PC-9 (cell line): ENCODE measurements around the gene FBLN2. TPM values are rescaled to one million over a fixed set of nuclear protein-coding genes. Genes with fewer than 3 reads are reported as not detected.

Experiments used
- BruUV-seq: library from RNA; stranded (reverse); fragments of 400-500 nt; replicated peaks from 2 replicates; lab custom pipeline; 2021; lab: Mats Ljungman, UMichigan
- CTCF ChIA-PET: fragments of 300-600 bp; sonication (Branson Sonifier 250); formaldehyde crosslinking; loops from one replicate; lab custom pipeline; 2022; ENCODE audit warnings: antibody characterized with exemption; lab: Charles Lee
- POLR2A ChIA-PET: fragments of 300-600 bp; sonication (Branson Sonifier 250); formaldehyde crosslinking; loops from one replicate; lab custom pipeline; 2022; ENCODE audit warnings: antibody characterized with exemption; ENCODE audit not compliant: unreplicated experiment; lab: Charles Lee
- DNase-seq, 2 experiments: peaks; one replicate each; pipeline versions ENCODE4 v3.0.0 to v3.0.0-alpha.2; 2015 to 2022; ENCODE audit warnings: mixed read lengths in 1 of 2
- H2AFZ ChIP-seq: fragments of 200-600 bp; sonication (generic); 2 replicates; pipeline ENCODE4 v1.8.1; 2017; ENCODE audit warnings: antibody characterized with exemption
- H3F3A ChIP-seq: fragments of 200-600 bp; sonication (generic); 2 replicates; pipeline ENCODE4 v1.8.1; 2017; ENCODE audit warnings: antibody characterized with exemption, mild to moderate bottlenecking, low read depth; ENCODE audit not compliant: insufficient read depth
- H3K27ac ChIP-seq: fragments of 200-600 bp; sonication (generic); 2 replicates; pipeline ENCODE4 v1.6.1; 2016; ENCODE audit warnings: mixed run types
- H3K27me3 ChIP-seq: fragments of 200-600 bp; sonication (generic); 2 replicates; pipeline ENCODE4 v1.6.1; 2016; ENCODE audit warnings: low read depth, mixed run types; ENCODE audit not compliant: insufficient read depth
- H3K36me3 ChIP-seq: fragments of 200-600 bp; sonication (generic); 2 replicates; pipeline ENCODE4 v1.6.1; 2016; ENCODE audit warnings: low read depth, mixed run types
- H3K4me1 ChIP-seq: fragments of 200-600 bp; sonication (generic); replicated peaks from 2 replicates; pipeline ENCODE4 v1.6.1; 2016; ENCODE audit warnings: mixed run types; ENCODE audit not compliant: insufficient read depth
- H3K4me2 ChIP-seq: fragments of 200-600 bp; sonication (generic); 2 replicates; pipeline ENCODE4 v1.6.1; 2017; ENCODE audit warnings: mixed run types
- H3K4me3 ChIP-seq: fragments of 200-600 bp; sonication (generic); 2 replicates; pipeline ENCODE4 v1.6.1; 2016; ENCODE audit warnings: mixed run types
- H3K79me2 ChIP-seq: fragments of 200-600 bp; sonication (generic); 2 replicates; pipeline ENCODE4 v1.6.1; 2017; ENCODE audit warnings: low read depth, mixed run types
- H3K9me2 ChIP-seq: fragments of 200-600 bp; sonication (generic); 2 replicates; pipeline ENCODE4 v1.8.1; 2017; ENCODE audit warnings: mild to moderate bottlenecking; ENCODE audit not compliant: insufficient read depth
- H3K9me3 ChIP-seq: fragments of 200-600 bp; sonication (generic); 2 replicates; pipeline ENCODE4 v1.8.1; 2016; ENCODE audit warnings: low read depth; ENCODE audit not compliant: insufficient read depth
- H4K20me1 ChIP-seq: fragments of 200-600 bp; sonication (generic); 2 replicates; pipeline ENCODE4 v1.8.1; 2017; ENCODE audit not compliant: insufficient read depth
- EZH2 ChIP-seq: fragments of 200-600 bp; sonication (generic); IDR thresholded peaks from 2 replicates; pipeline ENCODE4 v1.8.0; 2017; ENCODE audit warnings: antibody characterized with exemption, low read depth
- intact Hi-C: fragments of 100-400 bp; cut with micrococcal nuclease; formaldehyde crosslinking; loops from one replicate; pipeline ENCODE4 v1.10.0; 2022; ENCODE audit not compliant: unreplicated experiment
- total RNA-seq: library from RNA; stranded (reverse); gene quantifications from 2 replicates; pipeline ENCODE4 v1.2.3, GENCODE V29; 2021
- TF ChIP-seq, protein P1 (sequence below): fragments of 200-600 bp; sonication (generic); conservative IDR thresholded peaks from 2 replicates; pipeline ENCODE4 v1.6.1; 2017; ENCODE audit warnings: mixed run types, antibody characterized with exemption, mild to moderate bottlenecking, moderate library complexity

Gene FBLN2
- total RNA-seq, 1 experiment from 2014 or later: 0.57 TPM

DNA sequence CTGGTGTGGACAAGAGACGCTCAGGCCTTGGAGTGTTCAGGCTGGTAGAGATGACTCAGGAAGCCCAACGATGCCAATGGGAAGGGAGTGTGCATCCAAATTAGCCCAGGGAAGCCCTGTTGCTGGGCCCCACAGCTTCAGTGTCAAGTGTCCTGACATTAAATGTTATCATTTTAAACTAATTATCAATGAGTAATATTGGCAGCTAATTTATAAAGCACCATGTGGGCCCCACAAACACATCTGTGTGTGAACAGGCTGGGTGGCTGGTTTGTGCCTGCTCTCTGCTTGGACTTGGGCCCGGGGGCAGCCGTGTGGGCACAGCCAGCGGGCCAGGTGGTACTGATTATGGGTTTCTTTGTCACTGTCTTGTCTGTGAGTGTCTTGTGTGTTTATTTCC is 15.0 kb downstream of the FBLN2 start:
- H4K20me1 ChIP-seq: no peaks in the 10 kb centered on the region
- peaks cover 8% of the 10 kb centered on the region; the same call in 1 of the 2 replicates for H3F3A ChIP-seq
- no peaks in the 10 kb centered on the region for H3K79me2 ChIP-seq
- H3K4me2 ChIP-seq: no peak overlapping the region
- ChIA-PET POLR2A (interaction anchor here (0.6 kb wide), 1 partner anchor 767 kb away, joined by 5 read pairs; no protein-coding TSS in a partner anchor), CTCF (no interaction called here)
- H3K36me3 ChIP-seq: no peaks in the 10 kb centered on the region
- H3K9me2 ChIP-seq: no peaks in the 10 kb centered on the region
- BruUV-seq: no TSS peak
- no peak for DNase-seq
- intact Hi-C loops: no loop called here
- H3K9me3 ChIP-seq: no peaks in the 10 kb centered on the region
- no peak for TF ChIP-seq EZH2
- TF ChIP-seq, protein P1, sequence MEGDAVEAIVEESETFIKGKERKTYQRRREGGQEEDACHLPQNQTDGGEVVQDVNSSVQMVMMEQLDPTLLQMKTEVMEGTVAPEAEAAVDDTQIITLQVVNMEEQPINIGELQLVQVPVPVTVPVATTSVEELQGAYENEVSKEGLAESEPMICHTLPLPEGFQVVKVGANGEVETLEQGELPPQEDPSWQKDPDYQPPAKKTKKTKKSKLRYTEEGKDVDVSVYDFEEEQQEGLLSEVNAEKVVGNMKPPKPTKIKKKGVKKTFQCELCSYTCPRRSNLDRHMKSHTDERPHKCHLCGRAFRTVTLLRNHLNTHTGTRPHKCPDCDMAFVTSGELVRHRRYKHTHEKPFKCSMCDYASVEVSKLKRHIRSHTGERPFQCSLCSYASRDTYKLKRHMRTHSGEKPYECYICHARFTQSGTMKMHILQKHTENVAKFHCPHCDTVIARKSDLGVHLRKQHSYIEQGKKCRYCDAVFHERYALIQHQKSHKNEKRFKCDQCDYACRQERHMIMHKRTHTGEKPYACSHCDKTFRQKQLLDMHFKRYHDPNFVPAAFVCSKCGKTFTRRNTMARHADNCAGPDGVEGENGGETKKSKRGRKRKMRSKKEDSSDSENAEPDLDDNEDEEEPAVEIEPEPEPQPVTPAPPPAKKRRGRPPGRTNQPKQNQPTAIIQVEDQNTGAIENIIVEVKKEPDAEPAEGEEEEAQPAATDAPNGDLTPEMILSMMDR: no peak
- no peak overlapping the region for H3K27ac ChIP-seq
- H3K4me1 ChIP-seq: no peaks in the 10 kb centered on the region
- no peaks in the 10 kb centered on the region for H3K27me3 ChIP-seq
- no peak overlapping the region for H3K4me3 ChIP-seq
- no peak overlapping the region for H2AFZ ChIP-seq

DNA sequence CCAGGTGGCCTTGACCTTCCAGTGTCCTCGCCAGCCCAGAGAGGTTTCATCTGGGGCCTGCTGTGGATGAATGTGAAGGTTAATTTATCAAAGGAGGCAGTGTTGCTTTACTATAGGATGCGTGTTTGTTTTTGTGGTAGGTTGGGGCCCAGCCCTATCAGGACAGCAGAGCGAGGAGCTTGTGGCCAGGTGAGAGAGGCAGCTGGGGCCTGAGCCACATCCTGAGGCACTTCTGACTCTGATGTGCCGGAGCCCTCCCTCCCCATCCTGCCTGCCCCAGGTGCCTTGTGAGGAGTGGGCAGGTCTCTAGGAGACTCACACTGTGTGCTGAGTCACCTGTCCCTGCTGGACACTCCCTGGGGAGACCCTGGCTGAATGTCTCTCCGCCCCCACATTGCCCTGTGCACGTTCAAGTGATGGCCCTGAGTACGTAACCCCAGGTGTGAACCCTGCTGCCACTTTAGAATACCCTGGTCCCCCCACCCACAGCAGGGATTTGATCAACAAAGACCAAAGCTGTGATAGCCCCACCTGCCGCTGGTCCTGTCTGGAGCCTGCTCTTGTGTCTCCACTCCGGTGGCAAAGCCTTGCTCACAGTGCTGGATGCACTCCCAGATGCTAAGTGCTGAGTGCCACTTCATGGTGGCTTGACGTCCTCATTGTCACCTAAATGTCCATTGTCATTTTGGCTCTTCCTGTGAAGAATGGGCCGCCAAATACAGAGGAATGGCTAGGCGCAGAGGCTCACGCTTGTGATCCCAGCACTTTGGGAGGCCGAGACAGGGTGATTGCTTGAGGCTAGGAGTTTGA is 16.0 kb downstream of the FBLN2 start:
- Histone ChIP-seq H3K27me3 (no peaks in the 10 kb centered on the region), H3K4me2 (no peak overlapping the region), H3K36me3 (no peaks in the 10 kb centered on the region), H3F3A (peaks cover 8% of the 10 kb centered on the region; the same call in 1 of the 2 replicates), H3K27ac (no peak overlapping the region), H3K79me2 (no peaks in the 10 kb centered on the region), H3K4me3 (no peak overlapping the region), H3K4me1 (no peaks in the 10 kb centered on the region), H3K9me2 (no peaks in the 10 kb centered on the region), H3K9me3 (no peaks in the 10 kb centered on the region), H2AFZ (no peak overlapping the region), H4K20me1 (no peaks in the 10 kb centered on the region)
- no TSS peak for BruUV-seq
- no peak for TF ChIP-seq EZH2
- TF ChIP-seq, protein P1: no peak
- intact Hi-C loops: no loop called here
- ChIA-PET POLR2A (no interaction called here), CTCF (no interaction called here)
- no peak for DNase-seq

DNA sequence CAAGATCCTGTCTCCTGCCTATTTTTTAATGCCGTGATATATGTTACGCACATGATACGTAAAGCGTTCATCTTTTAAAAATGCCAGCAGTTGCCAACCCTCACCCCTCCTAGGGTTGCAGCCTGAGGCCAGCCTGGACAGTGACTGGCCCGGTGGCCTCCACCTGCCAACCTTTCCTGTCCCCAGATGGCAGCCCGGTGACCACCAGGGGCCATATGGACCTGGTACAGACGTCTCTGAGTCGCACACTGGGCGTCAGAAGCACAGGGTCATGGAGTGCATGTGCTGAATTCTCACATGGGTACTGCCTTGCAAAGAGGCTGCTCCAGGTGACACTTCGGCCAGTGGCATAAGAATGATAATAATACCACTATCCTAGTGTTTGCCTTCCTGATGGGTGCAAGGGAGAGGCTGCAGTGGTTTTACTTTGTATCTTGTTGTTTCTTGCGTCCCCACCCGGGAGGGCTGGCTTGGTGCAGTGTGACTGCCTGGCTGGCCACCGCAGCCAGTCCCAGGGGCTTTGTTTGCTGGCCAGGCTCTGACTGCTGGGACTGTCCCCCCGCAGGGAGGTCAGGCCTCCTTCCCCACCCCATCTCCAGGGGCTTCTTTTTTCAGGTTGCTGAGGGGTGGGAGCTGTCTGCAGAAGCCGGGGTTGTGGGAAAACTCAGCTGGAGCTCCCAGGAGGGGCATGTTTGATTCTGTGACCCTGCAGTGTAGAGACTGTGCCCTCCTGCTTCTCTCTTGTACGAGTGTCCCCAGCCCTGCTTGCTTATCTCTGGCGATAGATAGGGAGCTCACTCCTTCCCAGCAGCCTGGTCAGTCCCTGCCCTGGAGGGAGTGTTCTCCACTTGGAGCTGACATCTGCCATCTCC is 16.9 kb downstream of the FBLN2 start:
- Histone ChIP-seq H2AFZ (no peak overlapping the region), H3K9me3 (no peaks in the 10 kb centered on the region), H3K4me1 (no peaks in the 10 kb centered on the region), H3K79me2 (no peaks in the 10 kb centered on the region), H3K27me3 (no peaks in the 10 kb centered on the region), H3F3A (peaks cover 8% of the 10 kb centered on the region; the same call in 1 of the 2 replicates), H3K4me3 (no peak overlapping the region), H3K27ac (no peak overlapping the region), H4K20me1 (no peaks in the 10 kb centered on the region), H3K9me2 (no peaks in the 10 kb centered on the region), H3K4me2 (no peak overlapping the region), H3K36me3 (no peaks in the 10 kb centered on the region)
- ChIA-PET POLR2A (no interaction called here), CTCF (no interaction called here)
- BruUV-seq: no TSS peak
- no peak for TF ChIP-seq EZH2
- TF ChIP-seq, protein P1: no peak
- intact Hi-C loops: no loop called here
- no peak for DNase-seq
